H1 (cell line): ENCODE results near the gene SOAT2. TPM values are rescaled to one million over a fixed set of nuclear protein-coding genes. Genes with fewer than 3 reads are reported as not detected.

Experiments used
- ASH2L ChIP-seq: fragments of 200-600, 300-600 bp; sonication (generic); IDR thresholded peaks from one replicate; pipeline ENCODE4 v1.7.1; 2017; ENCODE audit warnings: low read length
- NANOG ChIP-seq: IDR thresholded peaks from 2 replicates; pipeline ENCODE4 v1.6.1; 2011; ENCODE audit warnings: low read length, low read depth, mild to moderate bottlenecking, inconsistent platforms; ENCODE audit not compliant: insufficient read depth, poor library complexity, severe bottlenecking
- NRF1 ChIP-seq: IDR thresholded peaks from 2 replicates; pipeline ENCODE4 v1.6.1; 2011; ENCODE audit warnings: mild to moderate bottlenecking, low read depth, low read length, improper control_type of control experiment
- RAD21 ChIP-seq, 2 experiments: IDR thresholded peaks in 1 of 2; conservative IDR thresholded peaks in 1 of 2; 2 replicates each; pipeline ENCODE4 v1.6.1; 2011; ENCODE audit warnings: low read depth in 2 of 2, low read length in 2 of 2, improper control_type of control experiment in 1 of 2, inconsistent platforms in 1 of 2, mild to moderate bottlenecking in 1 of 2, moderate library complexity in 1 of 2
- RFX5 ChIP-seq: IDR thresholded peaks from 2 replicates; pipeline ENCODE4 v1.6.1; 2011; ENCODE audit warnings: low read depth, low read length, improper control_type of control experiment, borderline replicate concordance
- SP4 ChIP-seq: IDR thresholded peaks from 2 replicates; pipeline ENCODE4 v1.6.1; 2012; ENCODE audit warnings: low read length, inconsistent platforms
- TBP ChIP-seq: IDR thresholded peaks from 2 replicates; pipeline ENCODE4 v1.6.1; 2011; ENCODE audit warnings: low read depth, low read length, improper control_type of control experiment
- TEAD4 ChIP-seq: IDR thresholded peaks from 2 replicates; pipeline ENCODE4 v1.6.1; 2012; ENCODE audit warnings: low read depth, low read length, inconsistent platforms, mixed read lengths
- polyA plus RNA-seq, 7 experiments: library from polyadenylated mRNA; depleted of rRNA in 3 of 7; stranded (reverse) in 5 of 7; unstranded in 2 of 7; fragments of >200 nt in 5 of 7; fragments of 200-250 nt in 2 of 7; gene quantifications; 1 replicate in 5 of 7; 2 replicates in 1 of 7; 4 replicates in 1 of 7; pipeline versions ENCODE4 v1.2.1 to v1.2.3, GENCODE V29; 2011 to 2013; ENCODE audit warnings: missing spikeins in 2 of 7, mixed read lengths in 2 of 7
- total RNA-seq: library from RNA; stranded (reverse); fragmentation: NEBNext Ultra II Directional; extraction: Animal tissue kit (Norgen Biotek cat#: 25700); gene quantifications from 2 replicates; pipeline ENCODE4 v1.2.1, GENCODE V29; 2021
- TF ChIP-seq, protein P1 (sequence below): fragments of 300-600 bp; sonication (generic); IDR thresholded peaks from 2 replicates; pipeline ENCODE4 v1.7.1; 2012; ENCODE audit warnings: low read length, moderate library complexity, mild to moderate bottlenecking, inconsistent platforms; ENCODE audit not compliant: insufficient replicate concordance
- TF ChIP-seq, protein P2 (sequence below): IDR thresholded peaks from 2 replicates; pipeline ENCODE4 v1.6.1; 2012; ENCODE audit warnings: inconsistent platforms

The SOAT2 gene
- total and polyA plus RNA-seq, 2 of the 8 experiments (the other 6 are each of a cell fraction or from before 2014, with no cell fraction given): 0.08 TPM; not detected in 1

DNA sequence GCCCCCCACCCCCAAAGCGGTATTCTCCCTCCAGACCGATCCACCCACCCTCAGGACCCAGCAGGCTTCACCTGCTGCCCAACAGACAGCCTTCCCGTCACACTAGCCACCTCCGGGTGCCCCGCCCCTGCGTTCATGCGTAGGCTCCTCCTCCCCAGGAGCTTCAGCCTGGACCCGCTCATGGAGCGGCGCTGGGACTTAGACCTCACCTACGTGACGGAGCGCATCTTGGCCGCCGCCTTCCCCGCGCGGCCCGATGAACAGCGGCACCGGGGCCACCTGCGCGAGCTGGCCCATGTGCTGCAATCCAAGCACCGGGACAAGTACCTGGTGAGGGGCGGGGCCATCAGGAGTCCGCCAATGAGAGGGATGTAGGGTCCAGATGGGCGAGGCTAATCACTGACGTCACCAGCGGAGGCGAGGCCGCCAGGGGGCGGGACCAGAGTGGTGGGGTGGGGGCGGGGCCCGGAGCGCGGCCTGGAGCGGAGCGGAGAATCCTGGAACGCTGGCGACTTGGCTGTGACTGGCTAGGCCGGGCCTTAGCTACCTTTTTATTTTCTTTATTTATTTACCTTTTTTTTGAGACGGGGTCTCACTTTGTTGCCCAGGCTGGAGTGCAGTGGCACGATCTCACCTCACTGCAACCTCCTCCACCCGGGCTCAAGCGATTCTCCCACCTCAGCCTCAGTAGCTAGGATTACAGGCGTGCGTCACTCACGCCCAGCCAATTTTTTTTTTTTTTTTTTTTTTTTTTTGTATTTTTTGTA, 49.0 kb upstream of the SOAT2 start (continued):
- TF ChIP-seq, protein P1, sequence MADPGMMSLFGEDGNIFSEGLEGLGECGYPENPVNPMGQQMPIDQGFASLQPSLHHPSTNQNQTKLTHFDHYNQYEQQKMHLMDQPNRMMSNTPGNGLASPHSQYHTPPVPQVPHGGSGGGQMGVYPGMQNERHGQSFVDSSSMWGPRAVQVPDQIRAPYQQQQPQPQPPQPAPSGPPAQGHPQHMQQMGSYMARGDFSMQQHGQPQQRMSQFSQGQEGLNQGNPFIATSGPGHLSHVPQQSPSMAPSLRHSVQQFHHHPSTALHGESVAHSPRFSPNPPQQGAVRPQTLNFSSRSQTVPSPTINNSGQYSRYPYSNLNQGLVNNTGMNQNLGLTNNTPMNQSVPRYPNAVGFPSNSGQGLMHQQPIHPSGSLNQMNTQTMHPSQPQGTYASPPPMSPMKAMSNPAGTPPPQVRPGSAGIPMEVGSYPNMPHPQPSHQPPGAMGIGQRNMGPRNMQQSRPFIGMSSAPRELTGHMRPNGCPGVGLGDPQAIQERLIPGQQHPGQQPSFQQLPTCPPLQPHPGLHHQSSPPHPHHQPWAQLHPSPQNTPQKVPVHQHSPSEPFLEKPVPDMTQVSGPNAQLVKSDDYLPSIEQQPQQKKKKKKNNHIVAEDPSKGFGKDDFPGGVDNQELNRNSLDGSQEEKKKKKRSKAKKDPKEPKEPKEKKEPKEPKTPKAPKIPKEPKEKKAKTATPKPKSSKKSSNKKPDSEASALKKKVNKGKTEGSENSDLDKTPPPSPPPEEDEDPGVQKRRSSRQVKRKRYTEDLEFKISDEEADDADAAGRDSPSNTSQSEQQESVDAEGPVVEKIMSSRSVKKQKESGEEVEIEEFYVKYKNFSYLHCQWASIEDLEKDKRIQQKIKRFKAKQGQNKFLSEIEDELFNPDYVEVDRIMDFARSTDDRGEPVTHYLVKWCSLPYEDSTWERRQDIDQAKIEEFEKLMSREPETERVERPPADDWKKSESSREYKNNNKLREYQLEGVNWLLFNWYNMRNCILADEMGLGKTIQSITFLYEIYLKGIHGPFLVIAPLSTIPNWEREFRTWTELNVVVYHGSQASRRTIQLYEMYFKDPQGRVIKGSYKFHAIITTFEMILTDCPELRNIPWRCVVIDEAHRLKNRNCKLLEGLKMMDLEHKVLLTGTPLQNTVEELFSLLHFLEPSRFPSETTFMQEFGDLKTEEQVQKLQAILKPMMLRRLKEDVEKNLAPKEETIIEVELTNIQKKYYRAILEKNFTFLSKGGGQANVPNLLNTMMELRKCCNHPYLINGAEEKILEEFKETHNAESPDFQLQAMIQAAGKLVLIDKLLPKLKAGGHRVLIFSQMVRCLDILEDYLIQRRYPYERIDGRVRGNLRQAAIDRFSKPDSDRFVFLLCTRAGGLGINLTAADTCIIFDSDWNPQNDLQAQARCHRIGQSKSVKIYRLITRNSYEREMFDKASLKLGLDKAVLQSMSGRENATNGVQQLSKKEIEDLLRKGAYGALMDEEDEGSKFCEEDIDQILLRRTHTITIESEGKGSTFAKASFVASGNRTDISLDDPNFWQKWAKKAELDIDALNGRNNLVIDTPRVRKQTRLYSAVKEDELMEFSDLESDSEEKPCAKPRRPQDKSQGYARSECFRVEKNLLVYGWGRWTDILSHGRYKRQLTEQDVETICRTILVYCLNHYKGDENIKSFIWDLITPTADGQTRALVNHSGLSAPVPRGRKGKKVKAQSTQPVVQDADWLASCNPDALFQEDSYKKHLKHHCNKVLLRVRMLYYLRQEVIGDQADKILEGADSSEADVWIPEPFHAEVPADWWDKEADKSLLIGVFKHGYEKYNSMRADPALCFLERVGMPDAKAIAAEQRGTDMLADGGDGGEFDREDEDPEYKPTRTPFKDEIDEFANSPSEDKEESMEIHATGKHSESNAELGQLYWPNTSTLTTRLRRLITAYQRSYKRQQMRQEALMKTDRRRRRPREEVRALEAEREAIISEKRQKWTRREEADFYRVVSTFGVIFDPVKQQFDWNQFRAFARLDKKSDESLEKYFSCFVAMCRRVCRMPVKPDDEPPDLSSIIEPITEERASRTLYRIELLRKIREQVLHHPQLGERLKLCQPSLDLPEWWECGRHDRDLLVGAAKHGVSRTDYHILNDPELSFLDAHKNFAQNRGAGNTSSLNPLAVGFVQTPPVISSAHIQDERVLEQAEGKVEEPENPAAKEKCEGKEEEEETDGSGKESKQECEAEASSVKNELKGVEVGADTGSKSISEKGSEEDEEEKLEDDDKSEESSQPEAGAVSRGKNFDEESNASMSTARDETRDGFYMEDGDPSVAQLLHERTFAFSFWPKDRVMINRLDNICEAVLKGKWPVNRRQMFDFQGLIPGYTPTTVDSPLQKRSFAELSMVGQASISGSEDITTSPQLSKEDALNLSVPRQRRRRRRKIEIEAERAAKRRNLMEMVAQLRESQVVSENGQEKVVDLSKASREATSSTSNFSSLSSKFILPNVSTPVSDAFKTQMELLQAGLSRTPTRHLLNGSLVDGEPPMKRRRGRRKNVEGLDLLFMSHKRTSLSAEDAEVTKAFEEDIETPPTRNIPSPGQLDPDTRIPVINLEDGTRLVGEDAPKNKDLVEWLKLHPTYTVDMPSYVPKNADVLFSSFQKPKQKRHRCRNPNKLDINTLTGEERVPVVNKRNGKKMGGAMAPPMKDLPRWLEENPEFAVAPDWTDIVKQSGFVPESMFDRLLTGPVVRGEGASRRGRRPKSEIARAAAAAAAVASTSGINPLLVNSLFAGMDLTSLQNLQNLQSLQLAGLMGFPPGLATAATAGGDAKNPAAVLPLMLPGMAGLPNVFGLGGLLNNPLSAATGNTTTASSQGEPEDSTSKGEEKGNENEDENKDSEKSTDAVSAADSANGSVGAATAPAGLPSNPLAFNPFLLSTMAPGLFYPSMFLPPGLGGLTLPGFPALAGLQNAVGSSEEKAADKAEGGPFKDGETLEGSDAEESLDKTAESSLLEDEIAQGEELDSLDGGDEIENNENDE: no peak
- TF ChIP-seq TEAD4 (no peak), SP4 (peak; percentile 23; the same call in 1 of the 2 replicates), TBP (peak; percentile 26; the same call in 1 of the 2 replicates), NRF1 (no peak), RAD21 (IDR thresholded peaks at IDR 0.05 in 1 of 2, conservative IDR thresholded peaks at IDR 0.05 in 1 of 2; ENCODE audit: low read depth in 2 of 2, low read length in 2 of 2) (no peak), RFX5 (no peak), NANOG (no peak), ASH2L (no peak)
- TF ChIP-seq, protein P2, sequence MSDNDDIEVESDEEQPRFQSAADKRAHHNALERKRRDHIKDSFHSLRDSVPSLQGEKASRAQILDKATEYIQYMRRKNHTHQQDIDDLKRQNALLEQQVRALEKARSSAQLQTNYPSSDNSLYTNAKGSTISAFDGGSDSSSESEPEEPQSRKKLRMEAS: peak; percentile 87
